RPMI8226 (cell line): ENCODE results near the gene METTL25B.
A peak's percentile ranks its signal among the peaks of the same experiment; 100 is the strongest.

ENCODE experiments used
- DNase-seq: peaks from one replicate; pipeline ENCODE4 v3.0.0-alpha.2; 2015

The METTL25B gene

GRCh38 chr1:156703336-156703735 lies 24.9 kb upstream of the METTL25B start:
- DNase-seq, result no peak

GRCh38 chr1:156703741-156704140 lies 24.5 kb upstream of the METTL25B start:
- no peak for DNase-seq

DNA sequence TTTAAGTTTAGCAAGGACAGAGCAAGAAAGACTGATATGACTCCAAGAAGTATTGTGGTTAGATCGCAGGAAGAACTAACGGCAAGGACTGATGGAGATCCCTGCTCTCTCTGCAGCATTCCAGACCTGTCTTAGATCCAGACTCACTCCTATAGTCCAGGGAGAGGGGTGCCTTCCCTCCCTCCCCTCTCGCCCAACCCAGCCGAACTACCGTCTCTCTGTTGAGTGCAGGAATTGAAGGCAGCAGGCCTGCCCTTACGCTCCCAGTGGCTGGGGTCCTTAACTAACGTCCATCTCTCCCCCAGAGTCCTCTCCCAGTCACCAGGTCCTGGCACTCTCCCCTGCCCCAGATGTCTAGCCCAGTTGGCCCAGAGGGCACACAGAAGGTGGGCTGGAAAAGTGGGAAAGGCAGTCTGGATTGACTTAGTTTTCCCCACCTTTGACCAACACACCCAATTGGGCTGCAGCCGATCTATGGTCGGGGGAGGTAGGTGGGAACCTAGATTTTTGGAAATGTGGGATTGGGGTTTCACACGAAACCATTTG lies 24.0 kb upstream of the METTL25B start:
- no peak for DNase-seq

GRCh38 chr1:156704930-156705320 lies 23.3 kb upstream of the METTL25B start:
- peak; percentile 34 for DNase-seq

DNA sequence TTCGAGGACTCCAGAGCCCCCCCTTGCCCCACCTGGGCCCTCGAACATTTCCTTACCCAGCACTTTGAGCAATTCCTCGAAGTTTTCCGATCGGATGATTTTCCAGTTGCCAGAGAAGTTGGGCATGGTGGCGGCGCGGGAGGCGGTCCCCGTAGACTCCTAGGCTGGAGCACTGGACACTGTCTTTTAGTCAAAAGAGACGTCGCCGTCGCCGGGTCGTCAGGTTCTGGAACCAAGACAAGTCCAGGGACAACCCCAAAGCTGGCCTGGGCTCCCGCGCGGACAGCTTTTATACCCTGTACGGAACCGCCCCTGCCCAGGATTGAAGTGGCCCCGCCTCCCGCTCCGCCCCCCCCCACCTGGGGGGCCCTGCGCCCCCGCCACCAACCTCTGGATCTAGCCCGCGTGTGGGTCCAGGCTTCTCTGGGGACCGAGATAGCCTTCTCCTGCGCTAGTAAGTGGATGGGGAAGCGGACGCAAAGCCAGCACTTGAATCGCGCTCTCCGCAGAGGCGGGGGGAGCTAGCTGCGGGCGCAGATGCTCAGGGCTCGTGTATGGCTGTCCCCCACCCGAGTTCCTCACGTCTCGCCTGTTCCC lies 22.9 kb upstream of the METTL25B start, which contains the start of gene CRABP2:
Gene CRABP2, minus strand, starts transcription at position 263 of the 597 bp plus-strand sequence. Its CDS starts 137 bp downstream, at position 126.
- peak; percentile 39 for DNase-seq

DNA sequence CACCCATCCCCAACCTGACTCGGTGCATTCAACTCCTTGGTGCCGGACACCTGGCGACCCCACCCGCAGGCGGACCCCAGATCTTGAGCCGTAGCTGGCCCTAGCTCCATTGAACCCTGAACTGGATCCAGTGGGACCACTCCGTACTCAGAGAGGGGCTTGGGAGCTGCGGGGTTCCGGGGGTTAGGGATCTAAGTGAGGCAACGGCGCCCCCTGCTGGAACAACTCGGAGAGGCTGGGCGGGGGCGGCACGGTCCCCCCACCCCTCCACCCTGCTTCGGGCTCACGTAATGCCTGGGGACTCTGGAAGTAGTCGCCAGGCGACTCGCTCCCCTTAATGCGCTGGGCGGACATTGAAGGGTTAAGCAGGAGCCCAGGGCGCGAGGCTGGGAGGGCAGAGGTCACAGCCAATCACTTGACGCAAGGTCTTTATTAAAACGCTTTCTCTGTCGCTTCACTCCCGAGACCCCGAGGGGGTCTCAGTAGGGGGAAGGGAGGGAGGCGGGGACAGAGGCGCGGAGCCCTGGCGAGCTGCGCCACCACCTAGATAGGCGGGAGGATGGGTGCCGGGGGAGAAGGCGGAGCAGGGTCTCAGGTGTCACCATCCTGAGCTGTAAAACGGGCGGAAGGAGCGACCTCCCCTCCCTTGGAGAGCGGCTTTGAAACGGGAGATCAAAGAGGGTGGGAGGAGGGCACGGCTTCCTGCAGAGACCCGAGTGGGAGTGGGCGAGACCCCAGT lies 22.2 kb upstream of the METTL25B start:
- DNase-seq, result peak; percentile 76

GRCh38 chr1:156706657-156707416 lies 21.4 kb upstream of the METTL25B start:
- DNase-seq, result peak; percentile 59

DNA sequence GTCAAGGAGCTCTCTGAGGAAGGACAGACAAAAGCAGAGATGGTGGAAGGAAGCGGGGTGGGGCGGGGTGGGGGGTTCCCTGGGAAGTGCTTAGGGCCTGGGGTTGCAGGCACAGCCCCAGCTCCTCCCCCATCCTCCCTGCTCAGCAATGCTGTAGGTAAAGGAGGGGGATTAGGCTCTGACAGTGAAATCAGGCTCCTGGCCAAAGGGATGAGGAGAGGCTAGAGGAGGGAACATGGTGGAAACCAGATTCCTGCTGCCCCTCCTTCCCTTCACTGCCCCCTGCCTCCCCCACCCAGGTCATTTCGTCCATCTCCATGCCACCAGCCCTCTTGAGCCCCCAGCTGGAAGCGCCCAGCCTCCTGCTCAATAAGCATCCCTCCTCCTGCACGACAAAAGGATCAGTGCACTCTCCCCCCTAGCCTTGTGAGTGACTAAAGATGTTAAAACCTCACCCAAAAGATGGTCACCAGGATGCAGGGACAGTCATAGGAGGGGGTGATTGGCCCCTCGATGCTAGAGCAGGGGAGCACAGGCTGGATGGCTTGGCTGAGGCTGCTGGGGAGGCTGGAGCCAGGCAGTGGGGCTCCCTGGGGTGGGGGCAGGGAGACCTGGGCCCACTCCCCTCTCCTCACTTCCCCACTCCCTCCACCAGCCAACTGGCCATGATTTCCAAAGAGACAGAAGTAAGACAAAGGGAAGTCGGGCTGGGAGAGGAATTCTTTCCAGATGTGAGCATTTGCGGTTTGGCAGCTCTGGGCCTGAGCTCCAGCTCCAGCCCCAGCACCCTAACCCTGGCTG lies 20.7 kb upstream of the METTL25B start:
- no peak for DNase-seq

DNA sequence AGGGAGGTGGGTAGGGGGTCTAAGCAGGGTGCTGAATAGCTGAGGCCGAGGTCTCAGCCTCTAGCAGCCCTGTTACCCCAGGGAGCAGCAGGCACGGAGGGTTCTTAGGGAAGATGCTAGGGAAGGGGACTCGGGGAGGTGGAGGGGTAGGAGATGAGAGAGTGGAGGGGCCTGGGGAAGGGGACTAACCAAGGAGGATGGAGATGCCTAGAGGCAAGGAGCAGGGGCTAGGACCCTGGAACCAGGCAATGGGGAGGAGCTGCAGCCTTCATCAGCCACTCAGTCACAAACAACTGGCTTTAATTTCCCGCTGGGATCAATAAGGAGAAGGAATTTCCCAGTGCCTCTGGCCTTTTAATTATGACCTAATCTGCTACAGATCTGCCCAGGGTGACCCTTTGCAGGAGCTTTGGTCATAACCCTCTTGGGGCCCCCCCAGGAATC lies 20.0 kb upstream of the METTL25B start:
- no peak for DNase-seq

- no peak for DNase-seq
Measured at GRCh38 chr1:156709031-156709430, 19.2 kb upstream of the METTL25B start.

- DNase-seq, result peak; percentile 18
Measured at GRCh38 chr1:156709757-156710489, 18.3 kb upstream of the METTL25B start.

GRCh38 chr1:156711011-156711817 lies 17.1 kb upstream of the METTL25B start:
- no peak for DNase-seq

GRCh38 chr1:156712626-156713025 lies 15.6 kb upstream of the METTL25B start:
- no peak for DNase-seq

DNA sequence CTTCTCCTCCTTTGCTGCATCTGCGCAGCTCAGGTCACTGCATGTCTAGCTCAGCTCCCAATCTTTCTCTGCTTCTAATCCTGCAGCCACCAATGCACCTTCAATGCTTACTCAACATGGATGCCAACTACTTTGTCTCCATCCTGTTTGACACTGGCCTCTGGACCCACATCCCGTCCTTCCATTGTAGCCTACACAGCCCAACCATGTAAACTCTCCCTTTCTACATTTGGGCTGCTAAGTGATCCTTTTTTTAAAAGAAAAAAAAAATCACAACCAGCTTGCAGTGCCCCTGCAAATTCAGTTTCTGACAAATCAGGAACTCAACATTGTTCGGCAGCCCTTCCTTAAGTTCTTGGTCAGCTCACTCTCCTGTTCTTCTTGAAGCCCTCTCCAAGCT lies 13.4 kb upstream of the METTL25B start:
- DNase-seq, result no peak

DNA sequence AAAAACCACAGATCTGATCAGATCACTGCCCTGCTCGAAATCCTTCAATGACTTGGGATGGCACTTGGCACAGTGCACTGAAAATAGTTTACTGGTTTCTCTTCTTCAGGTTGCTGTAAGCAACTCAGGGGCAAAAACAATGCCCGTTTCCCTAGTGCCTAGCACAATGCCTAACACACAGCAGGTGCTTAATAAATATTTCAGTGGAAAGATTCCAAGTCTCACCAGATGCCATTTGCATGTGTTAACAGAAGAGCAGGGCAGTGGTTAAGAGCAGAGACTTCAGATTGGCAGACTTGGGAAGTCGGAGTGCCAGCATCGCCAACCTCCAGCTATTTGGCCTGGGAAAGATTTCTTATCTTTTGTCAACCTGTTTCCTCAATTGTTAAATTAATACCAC lies 10.9 kb upstream of the METTL25B start:
- DNase-seq, result no peak

- no peak for DNase-seq
Measured at GRCh38 chr1:156721131-156721530, 7.1 kb upstream of the METTL25B start.

GRCh38 chr1:156721535-156721934 lies 6.7 kb upstream of the METTL25B start:
- DNase-seq, result no peak

DNA sequence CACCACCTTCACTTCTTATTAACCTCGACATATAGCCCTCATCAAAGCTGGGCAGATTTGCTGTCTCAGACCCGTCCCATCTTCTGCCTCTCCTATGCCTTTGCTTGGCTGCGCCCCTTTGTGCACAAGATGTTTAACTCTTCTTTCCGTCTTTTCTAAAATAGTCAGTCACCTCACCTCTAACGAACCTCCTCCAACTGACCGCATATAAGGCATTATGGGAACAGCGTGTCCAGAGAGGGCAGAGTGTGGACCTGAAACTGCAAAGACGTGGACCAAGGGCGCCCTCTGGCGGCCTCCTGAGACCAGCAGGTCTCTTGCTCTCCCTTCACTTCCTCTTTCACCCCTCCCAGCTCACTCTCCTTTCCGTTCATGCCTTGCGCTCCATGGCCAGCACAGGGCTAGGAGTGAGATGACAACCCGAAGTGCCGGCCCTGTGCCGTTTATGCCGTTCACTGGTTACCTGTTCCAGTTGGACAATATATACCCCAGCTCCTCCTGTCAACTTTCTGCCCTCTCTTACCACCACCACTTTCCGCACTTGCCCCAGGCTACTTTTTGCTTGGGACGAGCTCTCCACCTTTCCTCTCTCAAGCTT lies 2.5 kb upstream of the METTL25B start:
- DNase-seq, result peak; percentile 95

- peak; percentile 83 for DNase-seq
Measured at GRCh38 chr1:156726549-156727226, 1.6 kb upstream of the METTL25B start.

- DNase-seq, result no peak
Measured at GRCh38 chr1:156727492-156727891, 777 bp upstream of the METTL25B start.
